HG02759 (cell line): ENCODE measurements around the gene PLCL1.
A peak's percentile ranks its signal among the peaks of the same experiment; 100 is the strongest.

Source experiments
- ATAC-seq: cut with Tn5 transposase; IDR thresholded peaks from one replicate; pipeline ENCODE4 v1.9.1; 2021; ENCODE audit warnings: mild to moderate bottlenecking, moderate library complexity; ENCODE audit not compliant: unreplicated experiment

PLCL1 gene

GRCh38 chr2:197804049-197804757, at the start of gene PLCL1:
Gene PLCL1 (plus strand): TSS chr2:197804593.
- ATAC-seq, result peak; percentile 100

DNA sequence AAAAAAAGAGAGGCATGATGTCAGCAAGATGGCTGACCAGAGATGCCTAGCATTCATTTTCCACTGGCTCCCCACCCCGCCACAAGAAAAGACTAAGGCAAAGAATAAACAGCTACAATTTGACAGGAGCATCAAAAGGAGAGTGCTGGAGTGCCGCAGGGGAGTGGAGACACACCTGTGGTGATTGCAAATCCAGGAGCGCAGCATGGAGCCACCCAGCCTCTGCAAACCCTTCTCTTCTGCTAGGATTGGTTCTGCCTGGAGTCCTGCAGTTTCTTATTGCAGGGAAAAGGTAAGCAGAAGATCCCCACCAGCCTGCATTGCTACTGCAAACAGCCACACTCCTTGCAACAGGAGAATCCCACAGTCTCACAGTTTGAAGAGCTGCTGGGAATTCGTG, 45.4 kb upstream of the PLCL1 start:
- ATAC-seq, result no peak

- no peak for ATAC-seq
Measured at GRCh38 chr2:197759625-197760292, 44.6 kb upstream of the PLCL1 start.

DNA sequence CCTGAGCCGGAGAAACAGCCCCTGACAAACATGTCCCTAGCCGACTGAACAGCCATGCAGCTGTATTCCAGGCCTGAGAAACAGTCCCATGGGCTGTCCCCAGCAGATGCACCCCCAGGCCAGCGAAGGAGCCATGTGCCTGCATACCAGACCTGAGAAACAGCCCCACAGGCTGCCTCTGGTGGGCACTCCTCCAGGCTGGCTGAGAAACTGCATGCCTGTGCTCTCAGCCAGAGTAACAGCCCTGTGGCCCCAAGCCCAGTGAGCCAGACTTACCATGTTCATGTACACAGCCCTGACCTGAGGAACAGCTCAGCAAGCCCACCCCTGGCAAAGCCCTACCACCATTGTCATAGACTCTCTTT, 44.1 kb upstream of the PLCL1 start:
- ATAC-seq, result no peak

- ATAC-seq, result no peak
Measured at GRCh38 chr2:197777823-197778407, 26.5 kb upstream of the PLCL1 start.

DNA sequence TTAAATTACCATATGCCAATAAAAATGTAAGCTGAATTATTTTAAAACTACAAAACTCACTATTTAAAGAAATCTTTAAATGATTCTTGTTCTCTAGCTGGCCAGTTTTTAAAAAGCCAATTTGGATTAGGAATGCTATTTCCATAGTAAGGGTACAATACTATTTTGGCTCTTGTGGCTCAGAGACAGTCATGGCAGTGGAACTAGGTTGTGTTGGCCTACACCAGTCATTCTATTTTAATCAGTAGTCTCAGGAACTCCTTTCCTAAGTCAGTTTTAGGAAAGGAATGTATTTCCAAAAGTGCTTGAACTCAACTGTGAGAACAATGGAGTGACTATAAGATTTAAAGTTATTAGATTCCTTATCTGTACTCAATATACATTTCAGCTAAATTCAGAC, 25.1 kb upstream of the PLCL1 start:
- ATAC-seq, result no peak

DNA sequence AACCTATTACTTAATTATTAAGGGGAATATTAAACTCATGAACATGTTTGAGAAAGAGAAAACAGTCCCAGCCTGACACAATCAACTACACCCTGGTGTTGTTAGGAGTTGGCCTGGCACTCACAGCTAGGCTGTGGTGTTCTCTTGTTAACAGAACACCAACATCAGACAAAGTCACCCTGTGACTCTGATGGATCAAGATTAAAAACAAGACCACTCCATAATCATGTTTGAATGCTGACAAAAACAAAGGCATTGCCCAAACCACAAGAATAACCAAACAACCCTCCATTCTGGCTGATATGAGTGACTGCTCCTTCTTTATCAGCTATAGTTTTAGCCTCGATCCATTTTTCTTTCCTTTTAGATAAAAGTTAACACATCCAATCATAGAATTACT, 22.3 kb upstream of the PLCL1 start:
- ATAC-seq, result no peak

GRCh38 chr2:197784956-197785941, 19.1 kb upstream of the PLCL1 start, which contains the start of gene BOLL:
Gene BOLL (minus strand): TSS chr2:197785319. CDS start chr2:197781850, 3,469 bp downstream.
- no peak for ATAC-seq

- ATAC-seq, result peak; percentile 82
Measured at GRCh38 chr2:197786010-197786877, 18.1 kb upstream of the PLCL1 start.

- ATAC-seq, result no peak
Measured at GRCh38 chr2:197793456-197793855, 10.9 kb upstream of the PLCL1 start.

DNA sequence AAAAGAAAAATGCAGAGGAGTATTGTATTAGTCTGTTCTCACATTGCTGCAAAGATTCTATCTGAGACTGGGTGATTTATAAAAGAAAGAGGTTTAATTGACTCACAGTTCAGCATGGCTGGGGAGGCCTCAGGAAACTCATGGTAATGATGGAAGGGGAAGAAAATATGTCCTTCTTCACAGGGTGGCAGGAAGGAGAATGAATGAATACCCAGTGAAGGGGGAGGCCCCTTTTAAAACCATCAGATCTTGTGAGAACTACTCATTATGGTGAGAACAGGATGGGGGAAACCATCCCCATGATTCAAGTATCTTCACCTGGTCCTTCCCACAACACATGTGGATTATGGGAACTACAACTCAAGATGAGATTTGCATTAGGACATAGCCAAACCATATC, 9.1 kb upstream of the PLCL1 start:
- ATAC-seq, result no peak

DNA sequence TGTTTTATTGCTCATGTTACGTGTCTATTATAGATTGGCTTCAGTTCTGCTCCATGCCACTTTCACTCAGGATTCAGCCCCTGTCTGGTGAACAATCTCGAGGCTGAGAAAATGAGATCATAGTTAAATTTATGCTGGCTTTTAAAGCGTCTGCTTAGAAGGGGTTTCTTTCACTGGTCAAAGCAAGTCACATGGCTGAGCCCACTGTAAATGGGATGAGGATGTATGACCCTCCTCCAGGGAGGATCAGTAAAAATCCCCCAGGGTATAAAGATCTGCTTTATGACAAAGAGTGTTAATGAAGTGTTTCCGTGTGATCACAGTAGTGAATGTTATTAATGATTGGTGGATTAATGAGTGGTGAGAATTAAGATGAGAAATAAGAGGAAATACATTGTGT, 6.2 kb upstream of the PLCL1 start:
- ATAC-seq, result no peak

- no peak for ATAC-seq
Measured at GRCh38 chr2:197799068-197799467, 5.3 kb upstream of the PLCL1 start.

DNA sequence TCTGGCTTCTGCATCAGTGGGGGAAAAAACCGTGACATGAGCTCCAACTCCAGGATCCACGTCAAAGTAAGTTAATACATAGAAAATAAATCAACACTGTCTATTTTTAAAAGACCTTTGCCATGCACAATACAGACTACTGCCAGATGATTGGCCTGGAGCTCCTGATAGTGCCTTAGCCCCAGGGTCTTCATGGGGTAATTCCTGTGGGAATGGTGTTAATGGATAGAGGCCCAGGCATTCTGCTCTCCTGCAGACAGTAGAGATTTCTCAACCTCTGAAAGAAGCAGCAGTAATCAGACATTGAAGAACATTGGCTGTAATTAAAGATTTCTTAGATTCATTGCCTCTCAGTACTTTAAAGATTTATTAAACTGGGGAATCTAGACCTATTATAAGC, 4.3 kb upstream of the PLCL1 start:
- no peak for ATAC-seq

DNA sequence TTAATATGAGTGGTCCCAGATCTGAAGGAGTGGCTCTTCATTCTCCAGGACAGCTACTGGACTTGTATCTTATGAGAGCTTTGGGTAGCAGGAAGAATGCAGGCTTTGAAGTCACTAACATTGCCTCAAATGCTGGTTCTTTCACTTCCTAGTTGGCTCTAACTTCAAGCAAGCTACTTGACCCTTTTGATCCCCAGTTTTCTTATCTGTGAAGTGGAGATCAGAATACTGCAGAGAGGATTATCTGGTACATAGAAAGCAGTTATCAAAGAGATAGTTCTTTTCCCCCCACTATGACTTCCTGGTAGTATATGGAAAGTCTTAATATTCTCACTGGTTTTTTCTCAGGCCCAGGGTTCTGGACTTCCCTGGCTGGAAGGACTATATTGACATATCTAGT, 3.4 kb upstream of the PLCL1 start:
- no peak for ATAC-seq

GRCh38 chr2:197803033-197803444, 1.4 kb upstream of the PLCL1 start:
- peak; percentile 22 for ATAC-seq

- peak; percentile 37 for ATAC-seq
Measured at GRCh38 chr2:197804758-197805714, 643 bp downstream of the PLCL1 start.

DNA sequence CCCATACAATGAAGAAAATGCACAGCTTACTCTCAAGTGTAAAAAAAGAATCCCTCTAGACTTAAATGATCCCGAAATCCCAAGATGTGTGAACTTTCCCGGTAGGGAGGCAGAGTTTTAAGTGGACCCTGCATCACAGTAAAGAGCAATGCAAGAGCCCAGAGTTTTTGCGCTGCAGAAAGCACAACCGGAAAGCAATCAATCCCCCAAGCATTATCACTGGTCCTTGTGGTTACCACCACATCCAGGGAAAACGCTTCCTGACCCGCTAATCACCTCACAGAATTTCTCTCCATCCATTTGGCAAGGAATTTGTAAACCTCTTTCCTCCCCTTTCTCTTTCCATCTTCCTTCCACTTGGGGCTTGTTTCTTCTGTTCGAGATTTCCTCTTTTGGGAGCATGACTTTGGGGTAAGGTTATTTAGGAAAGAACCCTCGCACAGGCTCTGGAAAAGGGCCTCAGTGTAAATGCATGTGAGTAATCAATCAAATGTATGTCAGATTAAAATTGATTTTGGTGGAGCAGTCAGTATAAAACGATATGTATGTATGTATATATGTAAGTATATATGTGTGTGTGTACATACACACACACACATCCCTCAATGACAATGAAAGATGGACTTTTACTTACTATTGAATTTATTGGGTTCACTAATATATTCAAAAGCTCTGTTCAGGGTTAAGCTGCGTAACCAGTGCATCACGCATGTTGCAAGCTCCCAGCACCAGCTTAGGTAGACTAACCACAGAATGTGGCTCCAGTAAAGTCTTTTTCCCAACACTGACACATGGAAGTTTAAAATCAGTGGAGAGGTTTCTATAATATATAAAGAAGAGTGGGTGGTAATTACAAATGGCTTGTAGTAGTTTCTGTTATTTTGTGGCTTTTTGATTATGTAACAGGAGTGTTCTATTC, 1.6 kb downstream of the PLCL1 start:
- ATAC-seq, result no peak
